Left lobe of liver (tissue), 2 donors: ENCODE results near the gene BATF. TPM values are rescaled to one million over a fixed set of nuclear protein-coding genes. Genes with fewer than 3 reads are reported as not detected.
"Not testable (repeated sequence)": the region's sequence is repeated elsewhere in the genome, so short reads cannot be mapped to it uniquely, and the experiment has no call there.

Experiments
- ATAC-seq: fragments of 200-7000 bp; cut with Tn5 transposase; one replicate; pipeline ENCODE4 v1.9.1; 2020; ENCODE audit warnings: mild to moderate bottlenecking, moderate library complexity
- DNase-seq: peaks from one replicate; pipeline ENCODE4 v3.0.0-alpha.2; 2020; ENCODE audit warnings: low spot score
- total RNA-seq: library from RNA; stranded (reverse); gene quantifications from one replicate; pipeline ENCODE4 v1.2.1, GENCODE V29; 2021
- donor health status: DM: no; HTN: no; CAD: no; lungs with moderate emphysema.
- donor health status: DM: no; HTN: yes; CAD: no.

Gene BATF, protein sequence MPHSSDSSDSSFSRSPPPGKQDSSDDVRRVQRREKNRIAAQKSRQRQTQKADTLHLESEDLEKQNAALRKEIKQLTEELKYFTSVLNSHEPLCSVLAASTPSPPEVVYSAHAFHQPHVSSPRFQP
- total RNA-seq: 1.4 TPM

- no peak for DNase-seq
- ATAC-seq: peak; percentile 27
Measured at GRCh38 chr14:75522224-75522982, at the start of gene BATF. BATF (plus strand) TSS chr14:75522469; CDS start chr14:75522683, 214 bp downstream.

DNA sequence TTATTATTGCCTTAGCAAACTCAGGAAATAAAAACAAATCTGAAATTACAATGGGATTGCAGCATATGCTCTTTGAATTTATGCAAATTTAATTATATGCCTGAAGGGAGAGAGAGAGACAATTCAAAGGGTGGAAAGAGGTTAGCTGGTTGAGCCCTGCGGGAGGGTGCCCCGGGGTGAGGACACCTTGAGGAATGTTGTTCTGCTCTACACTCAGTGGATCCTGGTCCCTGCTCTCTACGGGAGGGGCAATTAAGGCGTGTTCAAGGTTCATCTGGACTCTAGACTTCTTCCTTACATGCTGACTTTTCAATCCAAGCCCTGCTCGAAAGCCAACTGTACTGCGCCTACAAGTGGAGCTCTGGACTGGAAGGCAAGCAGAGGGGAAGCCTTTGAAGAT lies 48.1 kb upstream of the BATF start:
- not testable (repeated sequence) for ATAC-seq

GRCh38 chr14:75476274-75476995 lies 45.8 kb upstream of the BATF start:
- ATAC-seq (no peak), DNase-seq (no peak)

More for the DNA sequence above, 48.1 kb upstream of the BATF start:
- DNase-seq: not testable (repeated sequence)

DNA sequence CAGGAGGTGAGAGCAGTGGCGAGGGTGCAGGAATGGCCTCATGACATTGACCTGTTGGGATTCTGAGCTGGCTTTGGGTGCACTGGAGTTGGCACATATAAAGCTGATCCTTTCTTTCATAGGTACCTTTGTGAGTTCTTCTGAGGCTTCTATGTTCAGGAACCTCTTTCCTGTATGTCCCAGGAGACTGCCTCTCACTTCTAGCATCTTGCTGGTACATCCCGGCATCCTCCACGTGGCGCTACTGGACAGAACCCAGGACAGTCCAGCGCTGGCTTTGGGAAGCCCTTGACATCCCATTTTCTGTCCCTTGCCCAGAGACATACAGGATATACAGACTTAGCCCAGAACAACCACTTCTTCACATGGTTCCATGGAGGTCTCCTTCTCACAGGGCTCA lies 44.4 kb upstream of the BATF start:
- ATAC-seq: no peak
- DNase-seq: no peak

GRCh38 chr14:75479770-75480600 lies 42.3 kb upstream of the BATF start:
- ATAC-seq (no peak), DNase-seq (no peak)

- ATAC-seq (no peak), DNase-seq (no peak)
Measured at GRCh38 chr14:75482366-75482765, 39.9 kb upstream of the BATF start.

GRCh38 chr14:75484711-75485429 lies 37.4 kb upstream of the BATF start:
- no peak for DNase-seq
- ATAC-seq: peak; percentile 84

DNA sequence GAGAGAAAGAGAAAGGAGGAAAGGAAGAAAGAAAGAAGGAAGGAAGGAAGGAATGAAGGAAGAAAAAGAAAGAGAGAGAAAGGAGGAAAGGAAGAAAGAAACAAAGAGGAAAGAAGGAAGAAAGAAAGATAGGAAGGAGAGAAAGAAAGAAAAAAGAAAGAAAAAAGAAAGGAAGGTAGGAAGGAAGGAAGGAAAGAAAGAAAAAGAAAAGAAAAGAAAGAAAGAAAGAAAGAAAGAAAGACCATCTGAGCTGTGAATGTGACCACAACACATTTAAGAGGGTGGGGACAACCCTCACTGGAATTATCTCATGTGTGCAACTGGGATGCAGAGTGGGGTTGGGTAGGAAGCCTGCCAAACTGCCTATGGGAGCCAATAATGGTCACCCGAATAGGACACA lies 36.0 kb upstream of the BATF start:
- DNase-seq: no peak

GRCh38 chr14:75487155-75487671 lies 35.1 kb upstream of the BATF start:
- no peak for DNase-seq

More for the DNA sequence above, 36.0 kb upstream of the BATF start:
- no peak for ATAC-seq

GRCh38 chr14:75489480-75489837 lies 32.8 kb upstream of the BATF start:
- ATAC-seq: no peak
- no peak for DNase-seq

More at GRCh38 chr14:75487155-75487671, 35.1 kb upstream of the BATF start:
- ATAC-seq: no peak

GRCh38 chr14:75491376-75491978 lies 30.8 kb upstream of the BATF start:
- DNase-seq (no peak), ATAC-seq (no peak)

- DNase-seq (no peak), ATAC-seq (no peak)
Measured at GRCh38 chr14:75492832-75493591, 29.3 kb upstream of the BATF start.

DNA sequence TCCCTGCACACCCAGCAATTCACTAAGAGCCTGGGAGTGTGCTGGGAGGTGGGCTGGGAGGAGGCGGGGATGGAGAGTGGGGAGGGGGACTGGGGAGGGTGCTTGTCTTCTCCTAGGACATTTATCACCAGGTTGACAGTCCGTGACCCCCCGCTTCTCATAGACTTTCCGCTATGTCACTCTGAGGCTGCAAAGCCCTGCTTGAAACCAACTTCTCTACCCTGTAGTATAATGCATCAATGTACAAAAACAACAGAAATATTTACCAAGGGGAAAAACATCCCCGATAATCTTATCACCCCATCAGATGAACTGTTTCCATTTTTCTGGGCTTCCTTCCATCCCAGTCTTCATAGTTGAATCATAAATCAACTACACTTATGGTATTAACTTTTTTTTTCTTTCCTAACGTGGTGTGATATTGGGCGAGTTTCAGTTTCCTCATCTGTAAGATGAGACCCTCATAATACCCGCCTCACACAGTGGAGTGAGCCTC lies 28.6 kb upstream of the BATF start:
- no peak for ATAC-seq
- no peak for DNase-seq

- DNase-seq (no peak), ATAC-seq (no peak)
Measured at GRCh38 chr14:75494896-75495295, 27.4 kb upstream of the BATF start.

- ATAC-seq (no peak), DNase-seq (no peak)
Measured at GRCh38 chr14:75495399-75495798, 26.9 kb upstream of the BATF start.

GRCh38 chr14:75495882-75496281 lies 26.4 kb upstream of the BATF start:
- no peak for ATAC-seq
- no peak for DNase-seq

DNA sequence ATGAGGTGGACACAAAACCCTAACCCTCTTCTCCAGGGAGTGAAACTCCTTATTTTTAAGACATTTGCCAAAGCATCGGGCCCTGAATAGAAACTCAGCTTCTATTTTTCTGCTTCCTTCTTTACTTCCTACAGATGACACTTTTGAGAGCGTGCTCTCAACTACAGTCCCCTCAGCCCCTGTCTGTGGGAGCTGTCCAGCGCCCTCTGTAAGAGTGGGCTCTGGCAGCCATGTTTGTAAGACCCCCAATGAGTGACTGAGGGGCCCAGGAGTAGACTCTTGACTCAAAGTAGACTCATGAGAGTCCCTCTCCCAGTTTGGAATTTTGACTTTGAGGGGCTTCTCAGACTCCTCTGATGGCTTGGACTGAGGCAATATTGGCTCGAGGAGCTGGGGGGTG lies 25.5 kb upstream of the BATF start:
- DNase-seq (no peak), ATAC-seq (no peak)

- ATAC-seq (no peak), DNase-seq (no peak)
Measured at GRCh38 chr14:75497191-75497590, 25.1 kb upstream of the BATF start.

DNA sequence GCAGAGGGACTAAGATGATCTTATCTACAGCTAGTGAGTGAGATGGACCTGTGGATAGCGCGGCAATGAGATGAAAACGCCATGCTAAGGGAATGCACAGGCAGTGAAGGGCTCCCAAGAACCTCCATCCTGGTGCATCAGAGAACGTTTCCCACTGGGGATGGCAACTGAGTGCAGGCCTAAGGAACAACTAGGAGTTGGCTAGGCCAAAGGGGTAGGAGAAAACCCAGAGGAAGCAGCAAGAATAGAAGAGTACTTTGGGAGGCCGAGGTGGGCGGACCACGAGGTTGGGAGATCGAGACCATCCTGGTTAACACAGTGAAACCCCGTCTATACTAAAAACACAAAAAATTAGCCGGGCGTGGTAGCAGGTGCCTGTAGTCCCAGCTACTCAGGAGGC lies 24.6 kb upstream of the BATF start:
- DNase-seq (no peak), ATAC-seq (no peak)
